Immature natural killer cell (primary cell): ENCODE measurements around the gene WDR7. TPM values are rescaled to one million over a fixed set of nuclear protein-coding genes. Genes with fewer than 3 reads are reported as not detected.

Experiments used
- DNase-seq, 3 donors: peaks; one replicate each; pipeline ENCODE4 v3.0.0; 2022; ENCODE audit warnings: mixed read lengths in 1 of 3
- H3K27ac Mint-ChIP-seq, 6 donors: one replicate each; pipeline ENCODE4 v1.8.0; 2020; ENCODE audit warnings: mixed read lengths in 6 of 6, mild to moderate bottlenecking in 5 of 6, inconsistent platforms in 4 of 6, moderate library complexity in 3 of 6
- H3K27me3 Mint-ChIP-seq, 3 donors: one replicate each; pipeline ENCODE4 v1.8.0; 2020 to 2021; ENCODE audit warnings: low read depth in 3 of 3, mild to moderate bottlenecking in 3 of 3, mixed read lengths in 3 of 3, moderate library complexity in 3 of 3, inconsistent platforms in 1 of 3
- H3K36me3 Mint-ChIP-seq, 3 donors: one replicate each; pipeline ENCODE4 v1.8.0; 2020; ENCODE audit warnings: mixed read lengths in 3 of 3, inconsistent platforms in 2 of 3, mild to moderate bottlenecking in 2 of 3
- H3K4me1 Mint-ChIP-seq, 2 donors: one replicate each; pipeline ENCODE4 v1.8.0; 2020; ENCODE audit warnings: inconsistent platforms in 2 of 2, mild to moderate bottlenecking in 2 of 2, mixed read lengths in 2 of 2, moderate library complexity in 1 of 2
- H3K4me3 Mint-ChIP-seq, 5 donors: one replicate each; pipeline ENCODE4 v1.8.0; 2020; ENCODE audit warnings: mild to moderate bottlenecking in 5 of 5, mixed read lengths in 5 of 5, inconsistent platforms in 3 of 5, moderate library complexity in 3 of 5
- H3K9me3 Mint-ChIP-seq, 6 donors: one replicate each; pipeline ENCODE4 v1.8.0; 2020; ENCODE audit warnings: mild to moderate bottlenecking in 6 of 6, mixed read lengths in 6 of 6, inconsistent platforms in 4 of 6, moderate library complexity in 3 of 6
- polyA plus RNA-seq, 3 donors: library from polyadenylated mRNA; unstranded; fragments of 300-500 nt; fragmentation: Illumina TruSeq; gene quantifications; one replicate each; pipeline ENCODE4 v1.2.3, GENCODE V29; 2021

WDR7 gene
- polyA plus RNA-seq, 3 donors from 2014 or later: 18.3 to 38.2 (median 23.3) TPM

DNA sequence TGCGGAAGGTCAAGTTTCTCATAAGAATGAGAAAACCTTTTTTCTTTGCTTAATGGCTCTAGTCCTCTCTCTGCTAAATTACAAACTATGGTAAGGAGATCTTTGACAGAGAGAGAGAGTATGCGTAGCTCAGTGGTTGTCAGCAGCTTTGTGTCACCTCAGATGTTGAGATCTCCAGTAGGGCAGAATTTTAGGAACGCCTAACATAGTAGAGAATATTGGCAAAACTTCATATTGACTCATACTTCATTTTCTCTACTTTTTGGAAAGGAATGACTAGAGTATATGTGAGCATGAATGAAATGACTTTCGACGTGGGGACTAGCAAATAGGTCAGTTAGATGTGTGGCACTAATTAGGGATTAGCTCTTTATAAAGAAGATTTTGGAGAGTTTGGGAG is 64.0 kb downstream of the WDR7 start:
- Mint-ChIP-seq H3K36me3 (peaks cover 0 to 10% (median 9%) of the 10 kb centered on the region in 3 donors), H3K4me3 (no peak overlapping the region), H3K27ac (no peak overlapping the region), H3K27me3 (no peaks in the 10 kb centered on the region), H3K4me1 (peaks cover 6 to 16% of the 10 kb centered on the region in 2 donors), H3K9me3 (no peaks in the 10 kb centered on the region)
- no peak for DNase-seq

DNA sequence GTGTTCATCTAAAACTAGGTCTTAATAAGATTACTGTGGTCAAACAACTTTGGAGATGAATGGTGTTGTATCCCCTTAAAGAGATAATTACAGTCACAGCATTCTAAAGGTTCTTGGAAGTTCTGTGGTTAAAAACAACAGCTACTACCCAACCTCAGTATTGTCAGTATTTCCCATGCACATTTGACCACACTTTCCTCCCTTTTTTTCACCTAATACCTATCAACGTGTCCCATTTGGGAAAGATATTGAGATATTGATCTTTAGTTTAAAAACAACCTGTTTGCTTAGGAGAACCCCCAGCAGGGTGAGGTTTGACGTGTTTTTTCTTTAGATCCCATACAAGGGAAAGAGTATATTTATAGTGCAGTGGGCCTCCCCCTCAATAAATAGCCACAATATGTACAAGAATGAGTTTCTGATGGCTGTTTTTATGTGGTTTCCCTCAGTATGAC is 65.6 kb downstream of the WDR7 start:
- no peak overlapping the region for H3K4me3 Mint-ChIP-seq
- DNase-seq: no peak
- peaks cover 6 to 16% of the 10 kb centered on the region in 2 donors for H3K4me1 Mint-ChIP-seq
- no peak overlapping the region for H3K27ac Mint-ChIP-seq
- peaks cover 0 to 13% (median 10%) of the 10 kb centered on the region in 3 donors for H3K36me3 Mint-ChIP-seq
- no peaks in the 10 kb centered on the region for H3K9me3 Mint-ChIP-seq
- H3K27me3 Mint-ChIP-seq: no peaks in the 10 kb centered on the region

- Mint-ChIP-seq H3K9me3 (no peaks in the 10 kb centered on the region), H3K27me3 (no peaks in the 10 kb centered on the region), H3K27ac (no peak overlapping the region), H3K36me3 (peaks cover 0 to 26% (median 23%) of the 10 kb centered on the region in 3 donors), H3K4me3 (no peak overlapping the region), H3K4me1 (peaks cover 6 to 13% of the 10 kb centered on the region in 2 donors)
- DNase-seq: no peak
These were observed 69.9 kb downstream of the WDR7 start for GRCh38 chr18:56721031-56721430.

DNA sequence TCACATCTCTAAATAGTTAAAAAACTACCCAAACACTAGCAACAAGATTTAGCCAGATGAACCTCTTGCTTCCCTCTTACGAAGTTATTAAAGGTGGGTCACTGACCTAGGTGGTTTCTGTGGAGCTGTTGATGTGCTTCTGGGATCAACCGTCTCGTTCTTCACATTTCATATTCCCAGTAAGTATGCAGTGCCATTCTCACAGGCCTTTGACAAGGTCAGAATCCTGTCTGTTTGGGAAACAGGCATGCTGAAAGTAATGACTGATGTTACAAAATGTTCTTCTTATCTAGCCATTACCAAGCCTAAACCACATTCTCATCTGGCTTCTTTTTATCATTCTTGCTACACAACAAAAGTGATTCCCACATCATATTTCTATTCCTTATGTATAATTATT is 70.3 kb downstream of the WDR7 start:
- H3K36me3 Mint-ChIP-seq: peaks cover 0 to 26% (median 25%) of the 10 kb centered on the region in 3 donors
- no peaks in the 10 kb centered on the region for H3K27me3 Mint-ChIP-seq
- no peak overlapping the region for H3K27ac Mint-ChIP-seq
- H3K4me3 Mint-ChIP-seq: no peak overlapping the region
- no peak for DNase-seq
- no peaks in the 10 kb centered on the region for H3K9me3 Mint-ChIP-seq
- peaks cover 4 to 8% of the 10 kb centered on the region in 2 donors for H3K4me1 Mint-ChIP-seq

DNA sequence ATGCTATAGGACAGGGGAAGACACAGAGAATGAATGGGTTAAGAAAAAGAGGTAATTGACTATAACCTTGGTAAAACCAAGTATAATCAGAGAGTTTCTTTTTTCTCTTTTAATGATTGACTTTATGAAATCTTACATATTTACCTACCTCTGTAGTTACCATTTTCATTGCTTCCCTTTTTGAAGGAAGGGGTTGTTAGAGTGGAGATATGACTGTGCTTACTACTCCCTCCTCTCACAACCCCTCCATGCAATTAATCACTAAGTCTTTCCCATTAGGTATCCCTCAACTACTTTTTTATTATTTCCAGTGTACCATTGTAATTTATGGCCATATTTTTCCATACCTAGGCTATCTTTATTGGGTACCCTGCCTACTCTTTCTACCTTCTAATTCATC is 71.4 kb downstream of the WDR7 start:
- Mint-ChIP-seq H3K36me3 (peaks cover 0 to 34% (median 27%) of the 10 kb centered on the region in 3 donors), H3K4me1 (no peaks in the 10 kb centered on the region), H3K27me3 (no peaks in the 10 kb centered on the region), H3K9me3 (no peaks in the 10 kb centered on the region), H3K4me3 (no peak overlapping the region), H3K27ac (peak overlapping the region in 1 of 6 donors; percentile 38)
- DNase-seq: no peak

DNA sequence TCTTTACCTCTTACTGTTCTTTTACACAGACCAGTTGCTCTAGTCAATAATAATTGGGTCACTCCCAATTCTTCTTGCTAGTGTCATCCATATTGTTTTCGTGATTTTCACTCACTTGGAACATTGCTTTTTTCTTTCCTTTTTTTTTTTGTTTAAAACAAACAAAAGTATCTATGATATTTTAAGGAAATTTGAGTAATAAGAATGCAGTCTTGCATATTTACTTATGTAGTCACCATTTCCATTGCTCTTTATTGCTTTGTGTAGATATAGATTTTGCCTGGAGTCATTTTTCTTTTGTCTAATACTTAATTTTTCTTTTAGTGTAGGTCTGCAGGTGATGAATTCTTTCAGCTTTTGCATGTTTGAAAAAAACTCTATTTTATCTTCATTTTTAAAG is 71.9 kb downstream of the WDR7 start:
- no peak overlapping the region for H3K4me3 Mint-ChIP-seq
- peak overlapping the region in 1 of 6 donors; percentile 38 for H3K27ac Mint-ChIP-seq
- H3K36me3 Mint-ChIP-seq: peaks cover 0 to 39% (median 29%) of the 10 kb centered on the region in 3 donors
- H3K9me3 Mint-ChIP-seq: no peaks in the 10 kb centered on the region
- H3K27me3 Mint-ChIP-seq: no peaks in the 10 kb centered on the region
- H3K4me1 Mint-ChIP-seq: no peaks in the 10 kb centered on the region
- no peak for DNase-seq

GRCh38 chr18:56723706-56724105 is 72.5 kb downstream of the WDR7 start:
- Mint-ChIP-seq H3K4me3 (no peak overlapping the region), H3K27ac (no peak overlapping the region), H3K9me3 (no peaks in the 10 kb centered on the region), H3K27me3 (no peaks in the 10 kb centered on the region), H3K4me1 (no peaks in the 10 kb centered on the region), H3K36me3 (peaks cover 4 to 41% (median 32%) of the 10 kb centered on the region in 3 donors)
- DNase-seq: no peak

DNA sequence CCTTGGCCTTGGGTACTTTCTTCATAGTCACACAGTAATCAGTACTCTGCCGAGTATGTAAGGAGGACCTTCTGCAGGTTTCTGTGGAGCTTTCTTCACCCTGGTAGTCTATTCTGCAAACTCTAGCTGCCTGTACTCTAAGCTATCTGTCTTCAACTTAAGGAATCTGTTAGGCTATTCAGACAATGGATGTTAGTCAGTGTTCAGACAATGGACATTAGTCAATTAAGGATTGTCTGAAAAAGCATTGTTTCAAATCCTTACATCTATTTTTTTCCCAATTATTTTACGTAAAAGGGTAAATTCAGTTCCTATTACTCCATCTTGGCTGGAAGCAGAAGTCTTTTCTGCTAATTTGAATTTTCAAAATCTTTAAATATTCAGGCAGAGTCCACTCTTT is 75.7 kb downstream of the WDR7 start:
- no peaks in the 10 kb centered on the region for H3K4me1 Mint-ChIP-seq
- H3K36me3 Mint-ChIP-seq: peaks cover 14 to 45% (median 38%) of the 10 kb centered on the region in 3 donors
- H3K4me3 Mint-ChIP-seq: no peak overlapping the region
- no peaks in the 10 kb centered on the region for H3K9me3 Mint-ChIP-seq
- no peak for DNase-seq
- peaks cover 0 to 2% (median 0%) of the 10 kb centered on the region in 3 donors for H3K27me3 Mint-ChIP-seq
- H3K27ac Mint-ChIP-seq: no peak overlapping the region

DNA sequence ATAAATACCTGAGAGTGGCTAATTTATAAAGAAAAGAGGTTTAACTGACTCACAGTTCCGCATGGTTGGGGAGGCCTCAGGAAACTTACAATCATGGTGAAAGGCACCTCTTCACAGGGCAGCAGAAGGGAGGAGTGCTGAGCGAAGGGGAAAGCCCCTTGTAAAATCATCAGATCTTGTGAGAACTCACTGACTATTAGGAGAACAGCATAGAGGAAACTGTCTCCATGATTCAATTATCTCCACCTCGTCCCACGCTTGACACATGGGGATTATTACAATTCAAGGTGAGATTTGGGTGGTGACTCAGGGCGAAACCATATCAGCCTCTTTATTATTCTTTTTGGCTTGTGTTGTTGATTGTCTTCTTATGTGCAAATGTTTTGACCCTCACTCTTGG is 76.2 kb downstream of the WDR7 start:
- DNase-seq: no peak
- no peaks in the 10 kb centered on the region for H3K4me1 Mint-ChIP-seq
- H3K27me3 Mint-ChIP-seq: peaks cover 0 to 2% (median 0%) of the 10 kb centered on the region in 3 donors
- no peaks in the 10 kb centered on the region for H3K9me3 Mint-ChIP-seq
- H3K4me3 Mint-ChIP-seq: no peak overlapping the region
- peak overlapping the region in 1 of 6 donors; percentile 11 for H3K27ac Mint-ChIP-seq
- H3K36me3 Mint-ChIP-seq: peaks cover 17 to 44% (median 35%) of the 10 kb centered on the region in 3 donors

DNA sequence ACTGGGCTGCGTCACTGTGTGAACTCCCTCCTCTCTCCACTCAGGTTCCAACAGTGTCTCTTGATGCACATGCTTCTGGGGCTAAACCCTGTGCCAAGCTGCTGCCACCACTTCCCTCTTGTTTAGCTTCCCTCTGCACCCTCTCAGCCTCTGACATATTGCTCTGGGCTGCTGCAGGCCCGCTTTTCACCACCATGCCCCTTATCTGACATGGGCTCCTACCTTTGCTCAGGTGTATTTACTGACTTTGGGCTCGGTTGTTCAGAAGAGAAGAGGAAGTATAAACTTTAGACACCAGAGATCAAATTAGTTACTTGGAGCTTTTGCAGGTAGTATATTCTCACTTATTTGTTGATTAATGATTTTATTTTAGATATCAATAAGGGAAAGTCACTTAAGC is 77.6 kb downstream of the WDR7 start:
- H3K27ac Mint-ChIP-seq: no peak overlapping the region
- no peak overlapping the region for H3K4me3 Mint-ChIP-seq
- H3K27me3 Mint-ChIP-seq: peaks cover 0 to 2% (median 0%) of the 10 kb centered on the region in 3 donors
- no peak for DNase-seq
- H3K4me1 Mint-ChIP-seq: no peaks in the 10 kb centered on the region
- H3K36me3 Mint-ChIP-seq: peaks cover 18 to 46% (median 26%) of the 10 kb centered on the region in 3 donors
- no peaks in the 10 kb centered on the region for H3K9me3 Mint-ChIP-seq

GRCh38 chr18:56738184-56738583 is 87.0 kb downstream of the WDR7 start:
- Mint-ChIP-seq H3K27me3 (no peaks in the 10 kb centered on the region), H3K4me1 (peaks cover 0 to 6% of the 10 kb centered on the region in 2 donors), H3K4me3 (no peak overlapping the region), H3K27ac (no peak overlapping the region), H3K9me3 (no peaks in the 10 kb centered on the region), H3K36me3 (peaks cover 4 to 21% (median 10%) of the 10 kb centered on the region in 3 donors)
- DNase-seq: no peak

GRCh38 chr18:56739731-56740130 is 88.6 kb downstream of the WDR7 start:
- H3K27me3 Mint-ChIP-seq: no peaks in the 10 kb centered on the region
- no peak overlapping the region for H3K27ac Mint-ChIP-seq
- H3K4me1 Mint-ChIP-seq: peaks cover 0 to 6% of the 10 kb centered on the region in 2 donors
- DNase-seq: no peak
- peaks cover 4 to 17% (median 6%) of the 10 kb centered on the region in 3 donors for H3K36me3 Mint-ChIP-seq
- no peak overlapping the region for H3K4me3 Mint-ChIP-seq
- H3K9me3 Mint-ChIP-seq: no peaks in the 10 kb centered on the region

DNA sequence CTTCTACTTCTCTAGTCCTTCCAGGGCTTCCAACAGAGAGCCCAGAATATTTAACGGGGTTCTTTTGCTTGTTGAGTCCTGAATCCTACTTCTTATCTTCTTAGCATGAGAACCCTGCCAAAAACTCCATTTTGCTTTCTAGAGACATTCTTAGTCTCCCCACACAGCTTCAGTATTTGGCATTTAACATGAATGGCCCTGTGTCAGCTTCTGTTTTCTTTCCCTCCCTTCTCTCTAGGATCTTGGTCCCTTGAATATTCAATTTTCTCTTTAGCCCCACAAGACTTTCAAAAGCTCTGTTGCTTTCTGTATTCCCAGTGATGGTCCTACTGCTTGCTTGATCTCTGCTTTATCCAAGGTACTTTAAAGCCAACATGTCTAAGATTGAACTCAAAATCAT is 89.5 kb downstream of the WDR7 start:
- Mint-ChIP-seq H3K4me3 (no peak overlapping the region), H3K27ac (no peak overlapping the region), H3K4me1 (peaks cover 0 to 6% of the 10 kb centered on the region in 2 donors), H3K36me3 (peaks cover 3 to 12% (median 4%) of the 10 kb centered on the region in 3 donors), H3K27me3 (no peaks in the 10 kb centered on the region), H3K9me3 (no peaks in the 10 kb centered on the region)
- no peak for DNase-seq

GRCh38 chr18:56741685-56742084 is 90.5 kb downstream of the WDR7 start:
- Mint-ChIP-seq H3K27me3 (no peaks in the 10 kb centered on the region), H3K9me3 (no peaks in the 10 kb centered on the region), H3K27ac (no peak overlapping the region), H3K36me3 (peaks cover under 1 to 9% (median 3%) of the 10 kb centered on the region in 3 donors), H3K4me1 (peaks cover 7 to 12% of the 10 kb centered on the region in 2 donors), H3K4me3 (no peak overlapping the region)
- no peak for DNase-seq

- no peak overlapping the region for H3K4me3 Mint-ChIP-seq
- H3K27me3 Mint-ChIP-seq: no peaks in the 10 kb centered on the region
- H3K9me3 Mint-ChIP-seq: no peaks in the 10 kb centered on the region
- peaks cover 0 to 9% (median 0%) of the 10 kb centered on the region in 3 donors for H3K36me3 Mint-ChIP-seq
- H3K4me1 Mint-ChIP-seq: peaks cover 21 to 24% of the 10 kb centered on the region in 2 donors
- DNase-seq: no peak
- H3K27ac Mint-ChIP-seq: no peak overlapping the region
These were observed 92.0 kb downstream of the WDR7 start for GRCh38 chr18:56743115-56743514.
